Dendritic cell treated with granulocyte-macrophage colony-stimulating factor and Interleukin-4, amounts not matched to agents 40 ng/mL and 50 ng/mL, for 4 days (primary cell): ENCODE data around the gene ARHGAP20.
"Not testable (repeated sequence)": the region's sequence is repeated elsewhere in the genome, so short reads cannot be mapped to it uniquely, and the experiment has no call there.

ENCODE experiments used
- H3K27ac Mint-ChIP-seq: one replicate; pipeline ENCODE4 v1.8.0; 2022; ENCODE audit warnings: mild to moderate bottlenecking, mixed read lengths
- H3K27me3 Mint-ChIP-seq: one replicate; pipeline ENCODE4 v1.8.0; 2022; ENCODE audit warnings: mild to moderate bottlenecking, mixed read lengths
- H3K36me3 Mint-ChIP-seq: one replicate; pipeline ENCODE4 v1.8.0; 2022; ENCODE audit warnings: low read depth, mixed read lengths
- H3K4me1 Mint-ChIP-seq: one replicate; pipeline ENCODE4 v1.8.0; 2022; ENCODE audit warnings: low read depth, mixed read lengths
- H3K4me3 Mint-ChIP-seq: one replicate; pipeline ENCODE4 v1.8.0; 2022; ENCODE audit warnings: mild to moderate bottlenecking, moderate library complexity, mixed read lengths
- H3K9me3 Mint-ChIP-seq: one replicate; pipeline ENCODE4 v1.8.0; 2022; ENCODE audit warnings: mixed read lengths
- intact Hi-C: fragments of 100-400 bp; cut with micrococcal nuclease; formaldehyde crosslinking; loops from one replicate; pipeline ENCODE4 v1.15.0; 2022

Gene ARHGAP20

DNA sequence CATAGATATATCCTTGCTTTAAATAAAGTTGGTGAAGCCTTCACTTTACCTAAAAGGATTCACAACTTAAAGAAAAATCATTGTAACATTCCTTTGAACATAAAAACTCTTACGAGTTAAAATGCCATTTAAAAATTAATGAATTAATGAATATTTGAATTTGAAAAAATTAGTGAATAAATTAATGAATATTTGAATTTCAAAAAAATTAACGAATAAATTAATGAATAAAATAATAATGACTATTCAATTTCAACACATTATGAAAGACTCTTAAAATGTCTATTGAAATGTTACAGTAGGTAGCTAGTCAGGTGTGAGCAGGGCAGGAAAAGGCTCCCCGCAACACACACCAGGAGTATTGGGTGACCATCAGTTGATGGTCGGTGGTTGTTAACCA is 22.9 kb downstream of the ARHGAP20 start:
- Mint-ChIP-seq H3K4me3 (no peak overlapping the region), H3K4me1 (no peaks in the 10 kb centered on the region), H3K9me3 (no peaks in the 10 kb centered on the region), H3K36me3 (no peaks in the 10 kb centered on the region), H3K27ac (no peak overlapping the region), H3K27me3 (no peaks in the 10 kb centered on the region)
- intact Hi-C loops, result no loop called here

DNA sequence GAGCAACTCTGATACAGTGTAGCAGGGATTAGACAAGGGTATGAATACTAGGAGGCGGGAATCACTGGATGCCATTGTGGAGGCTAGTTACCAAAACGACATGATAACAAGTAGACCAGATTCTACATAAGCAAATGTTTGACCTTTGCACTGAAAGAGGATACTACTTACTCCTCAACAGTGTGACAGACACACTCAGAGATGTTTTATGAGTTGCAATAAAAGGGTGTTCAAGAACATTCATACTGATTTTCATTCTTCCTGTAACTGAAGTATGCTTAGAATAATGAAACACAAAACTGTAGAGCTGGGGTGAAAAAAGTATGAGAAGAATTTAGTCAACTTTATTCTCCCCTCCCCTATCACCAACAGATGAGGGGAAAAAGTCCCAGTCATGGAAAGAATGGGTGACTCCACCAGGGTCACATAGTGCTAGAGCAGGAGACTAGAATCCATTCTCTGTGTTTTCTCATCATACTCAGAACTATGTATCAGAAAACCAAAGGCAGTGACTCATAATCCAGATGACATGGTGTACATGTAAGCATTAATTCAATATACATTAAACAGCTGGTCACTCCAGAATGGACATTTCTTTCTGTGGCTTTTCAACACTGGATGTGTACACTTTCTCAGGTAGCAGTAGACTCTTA is 32.8 kb downstream of the ARHGAP20 start:
- no peaks in the 10 kb centered on the region for H3K9me3 Mint-ChIP-seq

DNA sequence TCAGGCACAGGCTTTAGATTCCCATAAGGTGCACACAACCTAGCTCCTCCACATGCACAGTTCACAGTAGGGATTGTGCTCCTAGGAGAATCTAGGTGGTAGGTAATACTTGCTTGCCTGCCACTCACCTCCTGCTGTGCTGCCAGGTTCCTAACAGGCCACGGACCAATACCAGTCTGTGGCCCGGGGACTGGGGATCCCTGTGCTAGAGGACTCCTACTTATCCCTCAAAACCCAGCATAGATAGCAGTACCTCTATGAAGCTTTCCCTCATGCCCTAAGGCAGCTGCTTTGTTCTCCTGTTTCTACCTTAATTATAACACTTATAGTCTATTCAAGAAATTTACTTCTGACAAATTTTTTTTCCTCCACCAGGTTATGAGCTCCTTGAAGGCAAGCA is 36.7 kb downstream of the ARHGAP20 start:
- intact Hi-C loops, result no loop called here
- Mint-ChIP-seq H3K27ac (no peak overlapping the region), H3K36me3 (no peaks in the 10 kb centered on the region), H3K9me3 (no peaks in the 10 kb centered on the region), H3K4me3 (no peak overlapping the region), H3K27me3 (no peaks in the 10 kb centered on the region), H3K4me1 (no peaks in the 10 kb centered on the region)

More for the DNA sequence above, 32.8 kb downstream of the ARHGAP20 start:
- H3K27me3 Mint-ChIP-seq, result no peaks in the 10 kb centered on the region
- intact Hi-C loops, result no loop called here
- H3K27ac Mint-ChIP-seq, result no peak overlapping the region
- H3K36me3 Mint-ChIP-seq, result no peaks in the 10 kb centered on the region
- no peaks in the 10 kb centered on the region for H3K4me1 Mint-ChIP-seq
- H3K4me3 Mint-ChIP-seq, result no peak overlapping the region

DNA sequence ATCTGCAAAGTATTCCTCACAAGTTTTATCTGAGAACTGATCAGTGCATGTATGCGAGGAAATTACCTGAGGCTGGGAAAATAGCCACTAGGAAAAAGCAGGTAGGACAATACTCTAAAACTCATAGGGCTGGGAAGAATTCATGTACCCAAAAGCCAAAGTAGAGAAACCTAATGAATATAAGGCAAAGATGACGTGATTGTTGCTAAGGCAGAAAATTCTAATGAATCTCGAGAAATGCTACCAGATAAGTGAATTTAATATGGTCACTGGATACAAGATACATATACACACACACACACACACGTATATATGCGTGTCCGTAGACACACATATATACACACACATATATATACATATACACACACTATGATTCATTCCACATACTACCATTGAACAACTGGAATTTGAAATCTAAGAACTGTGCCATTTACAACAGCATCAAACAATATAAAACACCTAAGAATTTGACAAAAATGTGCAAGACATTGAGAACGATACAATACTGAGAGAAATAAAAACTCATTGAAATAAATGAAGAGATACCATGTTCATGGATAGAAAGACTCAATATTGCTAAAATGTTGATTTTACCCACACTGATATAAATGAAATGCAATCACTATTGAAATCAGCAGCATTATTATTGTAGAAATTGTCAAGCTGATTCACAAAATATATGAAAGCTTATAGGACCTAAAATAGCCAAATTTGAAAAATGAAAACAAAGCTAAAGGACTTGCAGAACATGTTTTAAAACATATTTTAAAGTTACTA is 46.4 kb downstream of the ARHGAP20 start:
- intact Hi-C loops, result no loop called here
- no peaks in the 10 kb centered on the region for H3K4me1 Mint-ChIP-seq
- H3K36me3 Mint-ChIP-seq, result no peaks in the 10 kb centered on the region
- no peaks in the 10 kb centered on the region for H3K9me3 Mint-ChIP-seq
- no peak overlapping the region for H3K27ac Mint-ChIP-seq
- no peak overlapping the region for H3K4me3 Mint-ChIP-seq
- H3K27me3 Mint-ChIP-seq, result no peaks in the 10 kb centered on the region

DNA sequence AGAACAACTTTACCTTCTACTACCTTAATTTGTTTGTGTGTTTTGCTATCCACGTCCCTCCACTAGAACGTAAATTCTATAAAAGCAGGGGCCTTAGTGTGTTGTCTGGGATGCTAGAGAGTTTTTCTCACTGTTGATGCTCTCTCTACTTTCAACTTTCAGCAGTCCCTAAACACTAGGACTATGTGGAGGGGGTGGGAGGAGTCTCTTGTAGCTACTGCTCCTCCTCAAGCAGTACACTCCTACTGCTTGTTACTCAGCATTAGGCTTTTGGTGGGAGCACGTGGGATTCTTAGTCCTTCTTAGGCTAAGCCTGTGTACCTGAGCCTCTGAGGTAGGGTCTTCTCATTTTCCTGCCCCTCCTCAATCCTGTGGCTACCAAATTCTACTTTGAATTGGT is 56.3 kb downstream of the ARHGAP20 start:
- no peak overlapping the region for H3K4me3 Mint-ChIP-seq
- H3K4me1 Mint-ChIP-seq, result no peaks in the 10 kb centered on the region
- H3K27ac Mint-ChIP-seq, result no peak overlapping the region
- intact Hi-C loops, result no loop called here
- no peaks in the 10 kb centered on the region for H3K36me3 Mint-ChIP-seq
- H3K9me3 Mint-ChIP-seq, result peaks cover 15% of the 10 kb centered on the region
- no peaks in the 10 kb centered on the region for H3K27me3 Mint-ChIP-seq

DNA sequence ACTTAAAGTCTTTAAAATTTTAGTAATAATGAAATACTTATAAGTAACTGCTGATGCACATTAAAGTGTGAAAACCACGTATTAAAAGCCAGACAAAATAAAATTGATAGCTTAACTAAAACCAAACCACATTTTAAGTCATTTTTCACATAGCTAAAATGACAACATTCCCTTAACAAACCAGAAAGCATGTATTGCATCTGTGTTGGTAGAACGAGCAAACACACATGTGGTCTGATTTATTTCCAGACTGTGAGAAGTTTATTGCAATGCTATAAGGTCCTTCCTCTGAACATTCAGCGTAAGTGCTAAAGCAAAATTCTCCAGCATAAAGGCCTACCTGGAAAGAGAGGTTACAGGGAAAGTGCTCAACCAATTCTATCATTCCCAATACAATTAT is 57.8 kb downstream of the ARHGAP20 start:
- Mint-ChIP-seq H3K27me3 (no peaks in the 10 kb centered on the region), H3K4me3 (no peak overlapping the region), H3K9me3 (peaks cover 18% of the 10 kb centered on the region), H3K27ac (no peak overlapping the region), H3K4me1 (no peaks in the 10 kb centered on the region), H3K36me3 (no peaks in the 10 kb centered on the region)
- intact Hi-C loops, result no loop called here

DNA sequence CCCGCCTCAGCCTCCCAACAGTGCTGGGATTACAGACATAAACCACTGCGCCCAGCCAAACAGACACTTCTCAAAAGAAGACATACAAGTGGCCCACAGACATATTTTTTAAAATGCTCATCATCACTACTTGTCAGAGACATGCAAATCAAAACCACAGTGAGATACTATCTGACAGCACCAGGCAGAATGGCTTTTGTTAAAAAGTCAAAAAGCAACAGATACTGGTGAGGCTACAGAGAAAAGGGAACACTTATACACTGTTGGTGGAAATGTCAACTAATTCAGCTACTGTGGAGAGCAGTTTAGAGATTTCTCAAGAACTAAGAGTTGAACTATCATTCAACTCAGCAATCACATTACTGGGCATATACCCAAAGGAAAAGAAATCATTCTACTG is 67.0 kb downstream of the ARHGAP20 start:
- Mint-ChIP-seq H3K27me3 (no peaks in the 10 kb centered on the region), H3K27ac (no peak overlapping the region), H3K4me3 (no peak overlapping the region), H3K9me3 (no peaks in the 10 kb centered on the region), H3K36me3 (no peaks in the 10 kb centered on the region), H3K4me1 (no peaks in the 10 kb centered on the region)
- intact Hi-C loops, result no loop called here

DNA sequence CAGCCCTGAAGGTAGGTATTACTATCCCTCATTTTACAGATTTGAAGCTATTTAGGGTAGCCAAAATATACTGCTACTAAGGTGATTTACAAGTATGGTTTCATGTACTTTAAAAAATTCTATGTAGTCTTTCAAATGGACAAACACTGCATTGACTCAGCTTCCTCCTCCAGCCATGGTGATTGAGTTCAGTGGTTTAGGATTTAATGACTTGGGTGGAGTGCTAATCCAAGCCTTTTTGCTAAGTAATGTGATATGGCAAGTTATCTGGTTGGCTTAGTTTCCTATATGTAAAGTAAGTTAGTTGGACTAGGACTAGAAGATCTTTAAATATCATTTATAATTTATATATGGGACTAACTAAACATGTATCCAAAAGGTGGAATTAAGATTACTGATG is 77.9 kb downstream of the ARHGAP20 start:
- intact Hi-C loops, result no loop called here
- no peaks in the 10 kb centered on the region for H3K4me1 Mint-ChIP-seq
- H3K27me3 Mint-ChIP-seq, result no peaks in the 10 kb centered on the region
- no peak overlapping the region for H3K27ac Mint-ChIP-seq
- no peak overlapping the region for H3K4me3 Mint-ChIP-seq
- H3K9me3 Mint-ChIP-seq, result no peaks in the 10 kb centered on the region
- H3K36me3 Mint-ChIP-seq, result no peaks in the 10 kb centered on the region

DNA sequence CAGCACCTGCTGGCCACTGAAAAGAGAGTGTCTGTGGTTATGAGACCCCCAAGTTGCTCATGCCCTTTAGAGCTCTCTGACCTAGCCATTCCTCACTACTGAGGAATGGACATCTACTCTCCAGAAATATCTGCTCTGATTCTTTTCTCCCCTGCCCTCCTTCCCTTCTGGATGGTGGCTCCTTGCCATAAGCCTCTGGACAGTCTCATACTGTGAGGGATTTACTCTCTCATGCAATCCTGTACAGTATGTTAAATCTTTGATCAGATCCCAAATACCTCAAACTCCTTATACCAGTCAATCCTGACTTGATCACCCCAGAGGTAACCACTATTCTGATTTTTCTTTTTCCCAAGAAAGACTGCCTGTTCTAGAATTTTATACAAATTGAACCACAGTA is 80.7 kb downstream of the ARHGAP20 start:
- Mint-ChIP-seq H3K36me3 (no peaks in the 10 kb centered on the region), H3K27ac (no peak overlapping the region), H3K4me3 (no peak overlapping the region), H3K4me1 (no peaks in the 10 kb centered on the region), H3K27me3 (no peaks in the 10 kb centered on the region), H3K9me3 (no peaks in the 10 kb centered on the region)
- intact Hi-C loops, result no loop called here

DNA sequence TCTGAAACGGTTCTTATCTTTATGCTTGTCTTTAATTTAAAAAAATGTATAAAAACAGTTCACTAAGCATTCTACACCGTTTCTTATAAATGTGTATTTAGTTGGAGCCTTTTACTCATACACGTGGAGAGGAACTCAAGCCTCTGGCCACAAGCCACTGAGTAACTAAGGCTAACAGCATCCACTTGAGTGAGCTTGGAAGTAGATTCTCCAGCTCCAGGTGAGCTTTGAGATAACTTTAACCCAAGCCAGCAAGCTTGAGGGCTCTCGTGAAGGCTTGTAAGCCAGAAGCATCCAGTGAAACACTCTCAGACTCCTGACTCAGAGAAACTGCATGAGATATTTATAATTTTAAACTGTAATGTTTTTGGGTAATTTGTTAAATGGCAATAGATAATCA is 82.6 kb downstream of the ARHGAP20 start:
- Mint-ChIP-seq H3K27ac (no peak overlapping the region), H3K4me1 (no peaks in the 10 kb centered on the region), H3K9me3 (no peaks in the 10 kb centered on the region), H3K27me3 (no peaks in the 10 kb centered on the region), H3K36me3 (no peaks in the 10 kb centered on the region), H3K4me3 (no peak overlapping the region)
- intact Hi-C loops, result no loop called here

DNA sequence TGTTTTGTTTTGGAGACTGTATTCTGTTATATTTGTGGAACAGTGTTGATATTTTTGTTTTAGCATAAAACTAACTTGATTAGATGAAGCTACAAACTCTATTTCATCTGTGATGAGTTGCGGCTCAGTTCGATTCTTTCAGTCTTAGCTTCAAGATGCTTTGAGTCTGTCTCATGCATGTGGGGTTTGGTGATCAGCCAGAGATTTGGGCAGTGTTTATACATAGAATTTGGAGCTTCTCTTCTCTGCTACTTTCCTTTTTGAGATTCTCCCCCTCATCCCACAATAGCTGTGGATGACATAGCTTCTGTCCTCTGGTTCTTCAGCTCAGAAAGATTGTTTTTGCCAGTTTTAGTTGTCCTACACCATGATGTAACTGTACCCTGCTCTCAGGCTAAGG is 90.4 kb downstream of the ARHGAP20 start:
- Mint-ChIP-seq H3K4me3 (no peak overlapping the region), H3K36me3 (no peaks in the 10 kb centered on the region), H3K4me1 (no peaks in the 10 kb centered on the region), H3K27me3 (no peaks in the 10 kb centered on the region), H3K27ac (no peak overlapping the region), H3K9me3 (no peaks in the 10 kb centered on the region)
- intact Hi-C loops, result no loop called here

DNA sequence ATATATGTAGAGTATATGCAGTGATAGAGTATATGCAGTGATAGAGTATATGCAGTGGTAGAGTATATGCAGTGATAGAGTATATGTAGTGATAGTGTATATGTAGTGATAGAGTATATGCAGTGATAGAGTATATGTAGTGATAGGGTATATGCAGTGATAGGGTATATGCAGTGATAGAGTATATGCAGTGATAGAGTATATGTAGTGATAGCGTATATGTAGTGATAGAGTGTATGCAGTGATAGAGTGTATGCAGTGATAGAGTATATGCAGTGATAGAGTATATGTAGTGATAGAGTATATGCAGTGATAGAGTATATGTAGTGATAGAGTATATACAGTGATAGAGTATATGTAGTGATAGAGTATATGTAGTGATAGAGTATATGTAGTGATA is 92.9 kb downstream of the ARHGAP20 start:
- H3K27me3 Mint-ChIP-seq, H3K4me3 Mint-ChIP-seq, H3K36me3 Mint-ChIP-seq, H3K4me1 Mint-ChIP-seq, H3K27ac Mint-ChIP-seq, H3K9me3 Mint-ChIP-seq, intact Hi-C loops: not testable (repeated sequence)

DNA sequence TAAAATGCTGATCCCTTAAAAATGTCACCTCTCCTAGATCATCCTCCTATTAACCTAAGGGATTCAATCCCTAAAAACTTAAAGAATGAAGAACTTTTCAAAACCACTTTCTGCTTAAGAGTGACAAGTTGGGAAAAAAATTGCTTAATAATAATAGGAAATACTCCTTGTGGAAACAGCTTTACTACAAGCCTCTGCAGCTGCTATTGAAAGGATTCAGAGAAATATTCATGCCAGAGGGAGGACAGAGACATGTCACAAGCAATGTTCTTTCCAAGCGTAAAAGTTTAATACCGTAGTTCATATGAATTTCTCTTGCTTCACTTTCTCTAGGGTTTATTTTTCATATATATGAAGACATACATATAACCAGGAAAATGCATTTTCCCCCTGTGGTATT is 98.2 kb downstream of the ARHGAP20 start:
- Mint-ChIP-seq H3K9me3 (no peaks in the 10 kb centered on the region), H3K36me3 (no peaks in the 10 kb centered on the region)

DNA sequence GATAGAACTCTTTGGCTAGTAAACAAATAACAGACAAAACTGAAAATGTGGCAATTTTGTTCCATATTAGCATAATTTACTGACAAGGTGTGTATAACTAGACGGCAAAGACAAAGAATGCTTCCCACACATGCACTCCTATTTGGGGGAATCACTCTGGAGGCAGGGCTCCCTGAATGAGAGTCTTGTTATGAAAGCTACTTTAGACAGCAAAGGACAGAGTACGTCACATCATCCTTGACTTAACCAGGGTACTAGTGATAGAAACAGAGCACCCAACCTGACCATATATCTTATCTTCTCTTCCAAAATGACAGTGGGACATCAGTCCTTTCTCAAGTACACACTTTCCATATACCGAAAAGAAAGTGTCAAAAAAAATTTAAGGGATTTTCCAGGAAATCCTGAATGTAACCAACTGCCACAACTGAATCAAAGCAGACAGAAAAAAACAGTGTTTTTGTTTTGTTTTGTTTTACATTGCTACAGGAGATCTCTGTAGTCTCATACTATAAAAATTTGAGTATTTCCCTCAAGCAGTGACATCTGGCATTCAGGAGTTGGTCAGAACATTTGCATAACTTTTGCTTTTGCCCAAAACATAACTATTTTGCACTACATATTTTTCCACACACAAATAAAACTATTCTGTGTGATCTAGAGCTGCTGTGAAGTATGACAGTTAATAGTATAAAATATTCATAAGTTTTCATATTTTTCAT is 98.9 kb downstream of the ARHGAP20 start:
- H3K4me1 Mint-ChIP-seq, result no peaks in the 10 kb centered on the region
- intact Hi-C loops, result no loop called here

More for the DNA sequence above, 98.2 kb downstream of the ARHGAP20 start:
- H3K27ac Mint-ChIP-seq, result no peak overlapping the region
- no peak overlapping the region for H3K4me3 Mint-ChIP-seq
- intact Hi-C loops, result no loop called here
- no peaks in the 10 kb centered on the region for H3K4me1 Mint-ChIP-seq
- H3K27me3 Mint-ChIP-seq, result no peaks in the 10 kb centered on the region

More for the DNA sequence above, 98.9 kb downstream of the ARHGAP20 start:
- Mint-ChIP-seq H3K36me3 (no peaks in the 10 kb centered on the region), H3K27me3 (no peaks in the 10 kb centered on the region), H3K9me3 (no peaks in the 10 kb centered on the region), H3K27ac (no peak overlapping the region), H3K4me3 (no peak overlapping the region)
